ENCODE results near the gene PTCRA. TPM values are rescaled to one million over a fixed set of nuclear protein-coding genes. Genes with fewer than 3 reads are reported as not detected.

Gene PTCRA
- total RNA-seq, 1 experiment from 2014 or later, result not detected

DNA sequence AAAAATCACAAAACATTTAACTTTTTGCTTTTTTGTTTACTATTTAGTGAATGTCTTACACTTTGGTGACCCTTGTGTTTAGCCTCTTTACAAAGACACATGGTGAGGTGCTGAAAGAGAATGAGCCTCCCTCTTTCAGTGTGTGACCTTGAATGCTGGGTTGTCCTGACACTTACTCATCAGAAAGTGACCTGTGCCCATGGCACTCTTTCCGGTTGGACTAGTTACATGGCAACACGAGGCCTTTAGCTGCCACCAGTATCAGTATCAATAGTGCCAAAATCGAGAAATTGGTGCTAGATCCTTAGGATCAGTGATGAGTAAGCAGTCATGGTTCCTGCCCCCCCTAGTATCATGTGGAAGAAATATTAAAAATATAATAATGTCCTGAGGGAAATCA, 38.2 kb upstream of the PTCRA start (continued):
- TF ChIP-seq CREB1 (CRISPR knock-in tag; IDR thresholded peaks at IDR 0.05), result no peak
- TF ChIP-seq TCF7 (CRISPR knock-in tag; IDR thresholded peaks at IDR 0.05; ENCODE audit: low read depth), result no peak
- TF ChIP-seq ETV6 (CRISPR knock-in tag; IDR thresholded peaks at IDR 0.05), result no peak

DNA sequence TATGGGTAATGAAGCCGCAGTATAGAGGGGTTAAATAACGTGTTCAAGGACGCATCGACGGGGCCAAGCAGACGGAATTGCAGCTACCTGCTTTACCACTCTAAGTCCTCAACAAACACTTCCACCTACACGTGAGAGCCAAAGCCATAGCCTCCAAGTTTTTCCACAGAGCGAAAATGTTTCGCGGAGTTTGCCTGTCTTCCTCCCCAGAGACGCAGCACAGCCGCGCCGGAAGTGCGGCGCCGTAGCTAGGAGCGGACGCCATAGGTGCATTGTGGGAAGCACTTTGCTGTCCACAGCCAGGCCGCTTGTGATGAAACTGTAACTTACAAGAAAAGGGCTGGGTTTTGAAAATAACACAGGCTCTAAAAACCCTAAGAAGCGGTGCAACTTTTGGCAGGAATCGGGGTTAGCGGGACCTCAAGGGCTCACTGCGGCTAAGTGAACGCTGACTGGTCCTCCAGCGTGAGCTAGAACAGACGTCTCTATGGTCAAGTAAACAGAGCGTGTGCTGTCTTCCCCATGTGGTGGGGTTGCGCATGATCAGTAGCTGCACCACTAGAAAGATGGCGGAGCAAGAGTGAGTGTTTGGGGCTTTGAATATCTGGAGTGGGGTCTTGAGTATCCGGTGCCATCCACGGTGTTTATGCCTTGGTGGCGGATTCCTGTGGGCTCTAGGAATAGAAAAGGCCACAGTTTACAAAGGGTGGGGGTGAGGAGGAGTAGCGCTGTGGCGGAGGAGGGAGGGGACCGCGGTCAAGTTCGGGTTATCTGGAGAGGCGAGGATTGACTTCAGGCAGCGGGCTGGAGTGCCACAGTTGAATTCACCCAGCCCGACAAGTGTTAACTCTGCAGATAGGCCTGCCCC, 36.2 kb upstream of the PTCRA start, which contains the start of gene RPL7L1:
Gene RPL7L1 (plus strand): TSS at position 245 of the 868 bp plus-strand sequence. CDS start 295 bp downstream, at position 540.
- H3K27ac Mint-ChIP-seq, result peak within 1 kb of the TSS; percentile 100
- H3K27me3 Mint-ChIP-seq (ENCODE audit: low read depth), result no peaks in the 10 kb centered on the region
- peaks cover 8% of the 10 kb centered on the region; the same call in 1 of the 2 replicates for H3K4me1 Mint-ChIP-seq
- ATAC-seq, result peak; percentile 92
- CTCF ChIA-PET, result interaction anchor here (0.6 to 1.6 kb wide), 11 partner anchors 19 to 332 kb away, joined by 3 to 13 read pairs (median 4); partner anchors contain the start of gene TBCC
- peak within 1 kb of the TSS; percentile 100 for H3K4me3 Mint-ChIP-seq
- H3K9me3 Mint-ChIP-seq, result no peaks in the 10 kb centered on the region
- H3K36me3 Mint-ChIP-seq, result peaks cover 30% of the 10 kb centered on the region
- POLR2A ChIA-PET, result interaction anchor here (0.6 to 3.2 kb wide), 13 partner anchors 11 to 316 kb away, joined by 3 to 19 read pairs (median 4); partner anchors contain the start of genes BICRAL, CNPY3, TBCC and UBR2
- DNase-seq (ENCODE audit: low spot score), result peak; percentile 70
- peak; percentile 81 for TF ChIP-seq GABPB1 (CRISPR knock-in tag; IDR thresholded peaks at IDR 0.05)
- TF ChIP-seq, protein P1, sequence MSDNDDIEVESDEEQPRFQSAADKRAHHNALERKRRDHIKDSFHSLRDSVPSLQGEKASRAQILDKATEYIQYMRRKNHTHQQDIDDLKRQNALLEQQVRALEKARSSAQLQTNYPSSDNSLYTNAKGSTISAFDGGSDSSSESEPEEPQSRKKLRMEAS (CRISPR knock-in tag; IDR thresholded peaks at IDR 0.05), result peak; percentile 92
- TF ChIP-seq GTF2I (CRISPR knock-in tag; conservative IDR thresholded peaks at IDR 0.05), result no peak
- no peak for TF ChIP-seq NR2C2 (CRISPR knock-in tag; IDR thresholded peaks at IDR 0.05)
- TF ChIP-seq TEAD1 (CRISPR knock-in tag; IDR thresholded peaks at IDR 0.05), result 0 out of 2 replicates have a peak, but pooled peaks have one; percentile 3
- 0 out of 2 replicates have a peak, but pooled peaks have one; percentile 32 for TF ChIP-seq ZNF416 (CRISPR knock-in tag; IDR thresholded peaks at IDR 0.05)
- no peak for TF ChIP-seq KAT7 (CRISPR knock-in tag; IDR thresholded peaks at IDR 0.05; ENCODE audit: borderline replicate concordance)
- TF ChIP-seq, protein P2, sequence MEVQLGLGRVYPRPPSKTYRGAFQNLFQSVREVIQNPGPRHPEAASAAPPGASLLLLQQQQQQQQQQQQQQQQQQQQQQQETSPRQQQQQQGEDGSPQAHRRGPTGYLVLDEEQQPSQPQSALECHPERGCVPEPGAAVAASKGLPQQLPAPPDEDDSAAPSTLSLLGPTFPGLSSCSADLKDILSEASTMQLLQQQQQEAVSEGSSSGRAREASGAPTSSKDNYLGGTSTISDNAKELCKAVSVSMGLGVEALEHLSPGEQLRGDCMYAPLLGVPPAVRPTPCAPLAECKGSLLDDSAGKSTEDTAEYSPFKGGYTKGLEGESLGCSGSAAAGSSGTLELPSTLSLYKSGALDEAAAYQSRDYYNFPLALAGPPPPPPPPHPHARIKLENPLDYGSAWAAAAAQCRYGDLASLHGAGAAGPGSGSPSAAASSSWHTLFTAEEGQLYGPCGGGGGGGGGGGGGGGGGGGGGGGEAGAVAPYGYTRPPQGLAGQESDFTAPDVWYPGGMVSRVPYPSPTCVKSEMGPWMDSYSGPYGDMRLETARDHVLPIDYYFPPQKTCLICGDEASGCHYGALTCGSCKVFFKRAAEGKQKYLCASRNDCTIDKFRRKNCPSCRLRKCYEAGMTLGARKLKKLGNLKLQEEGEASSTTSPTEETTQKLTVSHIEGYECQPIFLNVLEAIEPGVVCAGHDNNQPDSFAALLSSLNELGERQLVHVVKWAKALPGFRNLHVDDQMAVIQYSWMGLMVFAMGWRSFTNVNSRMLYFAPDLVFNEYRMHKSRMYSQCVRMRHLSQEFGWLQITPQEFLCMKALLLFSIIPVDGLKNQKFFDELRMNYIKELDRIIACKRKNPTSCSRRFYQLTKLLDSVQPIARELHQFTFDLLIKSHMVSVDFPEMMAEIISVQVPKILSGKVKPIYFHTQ (CRISPR knock-in tag; IDR thresholded peaks at IDR 0.05), result peak; percentile 79; the same call in 1 of the 2 replicates
- no peak for TF ChIP-seq IRF2 (CRISPR knock-in tag; IDR thresholded peaks at IDR 0.05; ENCODE audit: borderline replicate concordance, low read depth)
- TF ChIP-seq, protein P3, sequence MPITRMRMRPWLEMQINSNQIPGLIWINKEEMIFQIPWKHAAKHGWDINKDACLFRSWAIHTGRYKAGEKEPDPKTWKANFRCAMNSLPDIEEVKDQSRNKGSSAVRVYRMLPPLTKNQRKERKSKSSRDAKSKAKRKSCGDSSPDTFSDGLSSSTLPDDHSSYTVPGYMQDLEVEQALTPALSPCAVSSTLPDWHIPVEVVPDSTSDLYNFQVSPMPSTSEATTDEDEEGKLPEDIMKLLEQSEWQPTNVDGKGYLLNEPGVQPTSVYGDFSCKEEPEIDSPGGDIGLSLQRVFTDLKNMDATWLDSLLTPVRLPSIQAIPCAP (CRISPR knock-in tag; IDR thresholded peaks at IDR 0.05), result no peak
- TF ChIP-seq ETV6 (CRISPR knock-in tag; IDR thresholded peaks at IDR 0.05), result peak; percentile 76; the same call in 1 of the 2 replicates
- peak; percentile 54; the same call in 1 of the 2 replicates for TF ChIP-seq SMAD4 (CRISPR knock-in tag; IDR thresholded peaks at IDR 0.05)
- TF ChIP-seq, protein P4, sequence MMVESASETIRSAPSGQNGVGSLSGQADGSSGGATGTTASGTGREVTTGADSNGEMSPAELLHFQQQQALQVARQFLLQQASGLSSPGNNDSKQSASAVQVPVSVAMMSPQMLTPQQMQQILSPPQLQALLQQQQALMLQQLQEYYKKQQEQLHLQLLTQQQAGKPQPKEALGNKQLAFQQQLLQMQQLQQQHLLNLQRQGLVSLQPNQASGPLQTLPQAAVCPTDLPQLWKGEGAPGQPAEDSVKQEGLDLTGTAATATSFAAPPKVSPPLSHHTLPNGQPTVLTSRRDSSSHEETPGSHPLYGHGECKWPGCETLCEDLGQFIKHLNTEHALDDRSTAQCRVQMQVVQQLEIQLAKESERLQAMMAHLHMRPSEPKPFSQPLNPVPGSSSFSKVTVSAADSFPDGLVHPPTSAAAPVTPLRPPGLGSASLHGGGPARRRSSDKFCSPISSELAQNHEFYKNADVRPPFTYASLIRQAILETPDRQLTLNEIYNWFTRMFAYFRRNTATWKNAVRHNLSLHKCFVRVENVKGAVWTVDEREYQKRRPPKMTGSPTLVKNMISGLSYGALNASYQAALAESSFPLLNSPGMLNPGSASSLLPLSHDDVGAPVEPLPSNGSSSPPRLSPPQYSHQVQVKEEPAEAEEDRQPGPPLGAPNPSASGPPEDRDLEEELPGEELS (CRISPR knock-in tag; IDR thresholded peaks at IDR 0.05), result peak; percentile 67; the same call in 1 of the 2 replicates
- TF ChIP-seq NFE2L1 (CRISPR knock-in tag; IDR thresholded peaks at IDR 0.05), result peak; percentile 39; the same call in 1 of the 2 replicates
- TF ChIP-seq MXD4 (CRISPR knock-in tag; IDR thresholded peaks at IDR 0.05; ENCODE audit: borderline replicate concordance), result no peak
- TF ChIP-seq ZNF423 (CRISPR knock-in tag; IDR thresholded peaks at IDR 0.05), result no peak
- TF ChIP-seq, protein P5, sequence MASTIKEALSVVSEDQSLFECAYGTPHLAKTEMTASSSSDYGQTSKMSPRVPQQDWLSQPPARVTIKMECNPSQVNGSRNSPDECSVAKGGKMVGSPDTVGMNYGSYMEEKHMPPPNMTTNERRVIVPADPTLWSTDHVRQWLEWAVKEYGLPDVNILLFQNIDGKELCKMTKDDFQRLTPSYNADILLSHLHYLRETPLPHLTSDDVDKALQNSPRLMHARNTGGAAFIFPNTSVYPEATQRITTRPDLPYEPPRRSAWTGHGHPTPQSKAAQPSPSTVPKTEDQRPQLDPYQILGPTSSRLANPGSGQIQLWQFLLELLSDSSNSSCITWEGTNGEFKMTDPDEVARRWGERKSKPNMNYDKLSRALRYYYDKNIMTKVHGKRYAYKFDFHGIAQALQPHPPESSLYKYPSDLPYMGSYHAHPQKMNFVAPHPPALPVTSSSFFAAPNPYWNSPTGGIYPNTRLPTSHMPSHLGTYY (CRISPR knock-in tag; IDR thresholded peaks at IDR 0.05), result no peak
- TF ChIP-seq, protein P6, sequence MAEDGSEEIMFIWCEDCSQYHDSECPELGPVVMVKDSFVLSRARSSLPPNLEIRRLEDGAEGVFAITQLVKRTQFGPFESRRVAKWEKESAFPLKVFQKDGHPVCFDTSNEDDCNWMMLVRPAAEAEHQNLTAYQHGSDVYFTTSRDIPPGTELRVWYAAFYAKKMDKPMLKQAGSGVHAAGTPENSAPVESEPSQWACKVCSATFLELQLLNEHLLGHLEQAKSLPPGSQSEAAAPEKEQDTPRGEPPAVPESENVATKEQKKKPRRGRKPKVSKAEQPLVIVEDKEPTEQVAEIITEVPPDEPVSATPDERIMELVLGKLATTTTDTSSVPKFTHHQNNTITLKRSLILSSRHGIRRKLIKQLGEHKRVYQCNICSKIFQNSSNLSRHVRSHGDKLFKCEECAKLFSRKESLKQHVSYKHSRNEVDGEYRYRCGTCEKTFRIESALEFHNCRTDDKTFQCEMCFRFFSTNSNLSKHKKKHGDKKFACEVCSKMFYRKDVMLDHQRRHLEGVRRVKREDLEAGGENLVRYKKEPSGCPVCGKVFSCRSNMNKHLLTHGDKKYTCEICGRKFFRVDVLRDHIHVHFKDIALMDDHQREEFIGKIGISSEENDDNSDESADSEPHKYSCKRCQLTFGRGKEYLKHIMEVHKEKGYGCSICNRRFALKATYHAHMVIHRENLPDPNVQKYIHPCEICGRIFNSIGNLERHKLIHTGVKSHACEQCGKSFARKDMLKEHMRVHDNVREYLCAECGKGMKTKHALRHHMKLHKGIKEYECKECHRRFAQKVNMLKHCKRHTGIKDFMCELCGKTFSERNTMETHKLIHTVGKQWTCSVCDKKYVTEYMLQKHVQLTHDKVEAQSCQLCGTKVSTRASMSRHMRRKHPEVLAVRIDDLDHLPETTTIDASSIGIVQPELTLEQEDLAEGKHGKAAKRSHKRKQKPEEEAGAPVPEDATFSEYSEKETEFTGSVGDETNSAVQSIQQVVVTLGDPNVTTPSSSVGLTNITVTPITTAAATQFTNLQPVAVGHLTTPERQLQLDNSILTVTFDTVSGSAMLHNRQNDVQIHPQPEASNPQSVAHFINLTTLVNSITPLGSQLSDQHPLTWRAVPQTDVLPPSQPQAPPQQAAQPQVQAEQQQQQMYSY (CRISPR knock-in tag; IDR thresholded peaks at IDR 0.05), result 0 out of 2 replicates have a peak, but pooled peaks have one; percentile 5
- no peak for TF ChIP-seq SMAD3 (CRISPR knock-in tag; IDR thresholded peaks at IDR 0.05; ENCODE audit: borderline replicate concordance)
- TF ChIP-seq, protein P7, sequence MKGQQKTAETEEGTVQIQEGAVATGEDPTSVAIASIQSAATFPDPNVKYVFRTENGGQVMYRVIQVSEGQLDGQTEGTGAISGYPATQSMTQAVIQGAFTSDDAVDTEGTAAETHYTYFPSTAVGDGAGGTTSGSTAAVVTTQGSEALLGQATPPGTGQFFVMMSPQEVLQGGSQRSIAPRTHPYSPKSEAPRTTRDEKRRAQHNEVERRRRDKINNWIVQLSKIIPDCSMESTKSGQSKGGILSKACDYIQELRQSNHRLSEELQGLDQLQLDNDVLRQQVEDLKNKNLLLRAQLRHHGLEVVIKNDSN (CRISPR knock-in tag; IDR thresholded peaks at IDR 0.05), result 0 out of 2 replicates have a peak, but pooled peaks have one; percentile 26
- TF ChIP-seq PRRX2 (CRISPR knock-in tag; IDR thresholded peaks at IDR 0.05), result no peak
- TF ChIP-seq ZNF396 (CRISPR knock-in tag; IDR thresholded peaks at IDR 0.05; ENCODE audit: borderline replicate concordance), result no peak

Data from WTC11 (cell line).